SK-MEL-5 (cell line): ENCODE results near the gene UBAP1L. TPM values are rescaled to one million over a fixed set of nuclear protein-coding genes. Genes with fewer than 3 reads are reported as not detected.
"Not testable (repeated sequence)": the region's sequence is repeated elsewhere in the genome, so short reads cannot be mapped to it uniquely, and the experiment has no call there.

Source experiments
- DNase-seq: peaks from one replicate; pipeline ENCODE4 v3.0.0-alpha.2; 2016; ENCODE audit warnings: low read depth, low spot score
- in situ Hi-C: cut with HindIII; loops from 2 replicates; pipeline ENCODE4 v1.10.0; 2016; ENCODE audit warnings: low sequenced_read_pairs, high pct_unique_total_duplicates, low pct_unique_long_range_greater_than_20kb
- total RNA-seq: library from RNA; depleted of rRNA; stranded (reverse); fragments of >200 nt; shearing (Covaris generic); gene quantifications from 2 replicates; pipeline ENCODE4 v1.2.3, GENCODE V29; 2014

UBAP1L gene
- total RNA-seq, 1 experiment from 2014 or later, result 31.5 TPM

GRCh38 chr15:65088643-65089021, 26.4 kb downstream of the UBAP1L start:
- DNase-seq, result no peak
- in situ Hi-C loops, result no loop called here

GRCh38 chr15:65087873-65088642, 26.9 kb downstream of the UBAP1L start:
- no peak for DNase-seq
- in situ Hi-C loops, result no loop called here

GRCh38 chr15:65087411-65087810, 27.6 kb downstream of the UBAP1L start:
- in situ Hi-C loops, result no loop called here
- DNase-seq, result no peak

- peak; percentile 45 for DNase-seq
- in situ Hi-C loops, result no loop called here
These were observed 28.3 kb downstream of the UBAP1L start for GRCh38 chr15:65086680-65087111.

GRCh38 chr15:65085990-65086679, 28.9 kb downstream of the UBAP1L start:
- in situ Hi-C loops, result no loop called here
- peak; percentile 57 for DNase-seq

- no peak for DNase-seq
- in situ Hi-C loops, result no loop called here
These were observed 29.7 kb downstream of the UBAP1L start for GRCh38 chr15:65085207-65085753.

DNA sequence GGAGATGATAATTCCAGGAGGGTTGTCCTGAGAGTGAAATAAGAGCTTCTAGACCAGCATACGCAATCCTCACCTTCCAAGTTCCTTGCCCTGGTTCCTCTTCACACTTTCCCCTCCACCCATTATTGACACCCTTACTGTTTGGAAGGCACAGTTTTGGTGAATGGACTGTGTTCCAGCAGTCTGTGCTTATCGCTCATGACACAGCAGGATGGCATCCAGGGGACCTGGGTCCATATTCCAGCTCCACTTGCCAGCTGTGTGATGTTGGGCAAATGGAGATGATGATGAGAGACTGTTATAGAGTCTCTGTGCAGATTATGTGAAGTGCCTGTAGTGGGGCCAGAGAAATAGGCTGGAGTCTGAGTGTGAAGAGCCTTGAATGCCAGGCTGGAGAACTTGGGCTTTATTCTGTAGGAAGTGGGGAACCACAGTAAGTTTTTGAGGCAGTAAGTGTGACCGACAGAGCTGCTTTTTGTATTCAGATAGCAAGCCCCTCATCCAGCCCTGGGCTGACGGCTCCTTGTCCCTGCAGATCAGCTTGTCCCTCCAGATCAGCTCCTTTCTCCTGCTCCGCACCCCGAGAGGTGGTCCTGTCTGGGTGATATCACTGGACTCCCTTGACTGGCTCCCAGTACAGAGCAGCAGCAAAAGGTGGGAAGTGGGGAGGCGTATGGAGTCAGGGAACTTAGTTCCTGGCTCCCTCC, 30.3 kb downstream of the UBAP1L start:
- DNase-seq, result no peak
- in situ Hi-C loops, result no loop called here

- in situ Hi-C loops, result no loop called here
- DNase-seq, result peak; percentile 54
These were observed 31.7 kb downstream of the UBAP1L start for GRCh38 chr15:65083262-65083701.

DNA sequence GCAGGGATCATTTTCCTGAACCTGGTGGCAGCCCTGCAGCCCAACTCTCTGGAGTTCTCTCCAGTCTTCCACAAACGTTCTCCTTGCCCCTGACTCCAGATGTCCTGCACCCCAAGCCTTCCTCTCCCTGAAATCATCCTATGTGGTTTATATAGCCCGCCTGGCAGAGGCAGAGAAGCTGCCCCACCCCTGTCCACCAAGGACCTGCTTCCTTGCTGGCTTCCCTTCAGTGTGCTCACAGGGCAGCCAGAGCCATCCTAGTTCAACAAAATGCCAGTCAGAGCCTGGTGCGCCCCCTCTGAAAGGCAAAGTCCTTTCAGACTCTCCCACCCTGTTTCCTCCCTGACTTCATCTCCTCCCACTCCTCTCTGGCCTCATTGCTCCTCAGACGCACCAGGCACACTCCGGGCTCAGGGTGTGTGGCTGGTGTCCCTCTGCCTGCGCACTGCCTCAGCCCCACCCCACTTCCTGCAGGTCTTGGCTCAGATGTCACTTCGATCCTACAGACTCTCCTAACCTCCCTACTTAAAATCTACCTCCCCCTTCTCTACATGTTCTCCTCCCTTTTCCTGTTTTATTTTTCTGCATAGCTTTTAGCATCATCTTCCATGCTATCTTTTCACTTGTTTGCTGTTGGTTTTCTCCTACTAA, 32.6 kb downstream of the UBAP1L start:
- in situ Hi-C loops, result no loop called here
- DNase-seq, result no peak

DNA sequence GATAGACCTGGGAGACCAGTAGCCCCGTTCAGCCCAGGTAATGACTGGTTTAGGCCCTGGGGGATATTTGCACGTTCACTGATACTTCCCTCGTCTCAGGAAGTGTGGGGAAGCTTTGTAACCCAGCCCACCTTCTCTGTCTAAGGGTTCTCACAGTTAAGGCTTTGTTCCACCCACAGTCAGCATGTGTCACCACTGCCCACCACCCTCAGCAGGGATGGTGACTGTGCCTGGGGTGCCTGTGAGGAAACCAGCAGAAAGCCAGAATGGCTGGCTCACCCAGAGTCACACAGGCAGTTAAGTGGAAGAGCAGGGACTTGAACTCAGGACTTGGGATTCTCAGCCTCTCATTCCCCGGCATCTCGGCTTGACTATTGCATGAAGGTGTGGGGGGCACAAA, 33.2 kb downstream of the UBAP1L start:
- no peak for DNase-seq
- in situ Hi-C loops, result no loop called here

DNA sequence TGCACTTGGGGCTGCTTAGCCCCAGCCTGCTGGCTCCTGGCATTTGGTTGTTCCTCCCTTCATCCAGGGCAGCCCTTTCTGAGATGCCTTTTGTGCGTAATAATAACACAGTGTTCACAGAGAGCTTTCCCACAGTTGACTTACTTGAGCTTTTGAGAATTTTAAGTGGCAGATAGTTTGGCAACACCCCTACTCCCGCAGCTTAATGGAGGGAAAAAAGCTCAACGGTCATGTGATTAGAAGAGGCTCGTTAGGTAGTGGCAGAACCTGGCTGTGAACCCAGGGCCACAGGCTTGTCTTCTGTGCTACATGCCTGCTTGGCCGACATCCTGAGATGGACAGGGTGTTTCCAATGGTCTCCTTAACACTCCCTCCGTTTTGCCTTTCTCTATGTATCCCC, 33.7 kb downstream of the UBAP1L start:
- in situ Hi-C loops, result no loop called here
- DNase-seq, result no peak

DNA sequence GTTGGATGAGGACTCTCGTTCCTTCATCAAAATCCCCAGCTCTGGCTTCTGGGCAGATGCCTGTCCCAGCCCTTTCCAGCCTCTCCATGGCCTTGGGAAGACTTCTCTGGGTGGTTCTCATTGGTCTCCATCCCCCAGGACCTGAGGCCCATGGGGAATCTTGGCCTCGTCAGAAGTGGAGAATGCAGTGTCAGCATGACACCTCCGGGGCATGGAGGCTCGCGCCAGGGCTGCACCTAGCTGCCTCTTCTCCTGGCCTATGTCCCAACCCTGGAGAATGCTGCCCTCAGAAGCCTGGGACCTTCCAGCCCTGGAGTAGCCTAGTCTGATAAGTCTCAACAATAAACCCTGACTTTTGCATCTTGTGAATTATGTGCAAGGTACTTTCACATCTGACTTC, 35.4 kb downstream of the UBAP1L start:
- no peak for DNase-seq
- in situ Hi-C loops, result no loop called here

- in situ Hi-C loops, result no loop called here
- no peak for DNase-seq
These were observed 37.0 kb downstream of the UBAP1L start for GRCh38 chr15:65077981-65078352.

- DNase-seq, result no peak
- in situ Hi-C loops, result no loop called here
These were observed 37.6 kb downstream of the UBAP1L start for GRCh38 chr15:65077291-65077980.

GRCh38 chr15:65076486-65077290, 38.3 kb downstream of the UBAP1L start, which contains the start of gene KBTBD13:
Gene KBTBD13, plus strand, starts transcription at chr15:65076746. Its CDS starts 70 bp downstream, at chr15:65076816.
- in situ Hi-C loops, result no loop called here
- no peak for DNase-seq

- DNase-seq, in situ Hi-C loops: not testable (repeated sequence)
These were observed 39.2 kb downstream of the UBAP1L start for GRCh38 chr15:65075607-65076395.
